ACHN (cell line): Measurements from ENCODE around the gene PRKCH.

ENCODE experiments used
- DNase-seq: peaks from one replicate; pipeline ENCODE4 v3.0.0-alpha.2; 2015
- in situ Hi-C: cut with HindIII; loops from 2 replicates; pipeline ENCODE4 v1.10.0; 2017; ENCODE audit warnings: low sequenced_read_pairs, low pct_ligation_motif_present, low pct_unique_long_range_greater_than_20kb

The PRKCH gene

DNA sequence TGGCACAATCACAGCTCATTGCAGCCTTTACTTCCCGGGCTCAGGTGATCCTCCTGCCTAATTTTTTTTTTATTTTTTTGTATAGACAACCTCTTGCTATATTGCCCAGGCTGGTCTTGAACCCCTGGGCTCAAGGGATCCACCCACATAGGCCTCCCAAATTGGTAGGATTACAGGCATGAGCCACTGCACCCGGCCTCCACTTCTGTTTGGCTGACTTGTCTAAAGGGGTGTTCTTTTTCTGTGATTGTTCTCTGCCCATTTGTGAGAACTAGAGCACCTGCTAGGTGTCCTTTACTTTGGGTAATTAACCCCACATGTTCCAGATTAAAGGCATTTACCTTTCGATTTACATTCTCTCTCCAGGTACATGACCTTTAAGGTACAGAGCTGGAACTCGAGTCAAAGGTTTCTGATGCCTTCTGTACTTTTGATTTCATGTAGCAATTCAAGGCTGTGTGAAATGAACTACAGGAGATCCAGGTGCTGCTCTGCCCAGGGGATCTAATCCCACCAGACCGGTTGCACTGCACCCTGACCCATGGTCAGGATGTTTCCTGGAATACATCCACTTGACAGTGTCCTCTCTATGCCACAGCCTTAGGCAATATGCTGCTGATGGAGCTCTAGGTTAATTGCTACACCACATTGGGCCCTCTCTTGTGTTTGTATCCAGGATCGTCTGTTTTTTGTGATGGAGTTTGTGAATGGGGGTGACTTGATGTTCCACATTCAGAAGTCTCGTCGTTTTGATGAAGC, 163.6 kb downstream of the PRKCH start:
- in situ Hi-C loops = no loop called here
- no peak for DNase-seq

DNA sequence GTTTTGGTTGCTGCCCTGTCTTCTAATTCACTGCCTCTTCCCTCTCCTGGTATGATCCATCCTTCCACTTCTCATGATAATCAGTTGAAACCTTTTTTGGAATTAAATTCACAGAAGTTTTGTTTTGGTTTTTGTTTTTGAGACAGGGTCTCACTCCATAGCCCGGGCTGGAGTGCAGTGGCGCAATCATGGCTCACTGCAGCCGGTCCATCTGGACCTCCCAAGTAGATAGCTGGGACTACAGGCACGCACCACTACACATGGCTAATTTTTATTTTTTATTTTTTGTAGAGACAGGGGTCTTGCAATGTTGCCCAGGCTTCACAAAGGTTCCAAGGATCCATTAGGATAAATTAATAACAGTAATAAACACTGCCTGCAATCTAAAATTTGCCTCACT, 164.3 kb downstream of the PRKCH start:
- in situ Hi-C loops = no loop called here
- DNase-seq = no peak

DNA sequence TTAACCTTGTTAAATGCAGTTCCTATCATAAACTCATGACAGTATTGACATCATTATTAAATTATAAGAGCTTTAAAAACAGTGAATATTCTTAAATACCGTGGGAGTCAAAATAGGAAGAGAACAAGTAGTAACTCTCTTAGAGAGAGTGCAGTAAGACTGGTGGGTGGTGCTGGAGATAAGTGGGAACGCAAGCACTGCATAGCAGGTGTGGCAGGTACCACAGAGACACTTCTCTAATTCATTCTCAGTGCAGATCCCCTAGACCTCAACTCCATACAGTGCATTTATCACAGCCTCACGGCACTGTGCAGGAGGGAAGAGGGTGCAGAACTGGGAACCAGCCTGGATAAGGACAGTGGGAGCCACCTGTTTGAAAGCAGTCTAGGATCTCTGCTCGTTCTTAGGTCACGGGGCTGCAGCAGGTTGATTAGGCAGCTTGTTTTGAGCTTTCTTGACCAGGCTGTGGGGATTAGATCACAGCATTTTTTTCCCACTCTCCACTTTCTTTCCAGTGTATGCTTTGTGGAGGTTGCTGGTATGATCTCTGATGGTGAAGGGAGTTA, 165.6 kb downstream of the PRKCH start:
- DNase-seq = no peak
- in situ Hi-C loops = no loop called here

DNA sequence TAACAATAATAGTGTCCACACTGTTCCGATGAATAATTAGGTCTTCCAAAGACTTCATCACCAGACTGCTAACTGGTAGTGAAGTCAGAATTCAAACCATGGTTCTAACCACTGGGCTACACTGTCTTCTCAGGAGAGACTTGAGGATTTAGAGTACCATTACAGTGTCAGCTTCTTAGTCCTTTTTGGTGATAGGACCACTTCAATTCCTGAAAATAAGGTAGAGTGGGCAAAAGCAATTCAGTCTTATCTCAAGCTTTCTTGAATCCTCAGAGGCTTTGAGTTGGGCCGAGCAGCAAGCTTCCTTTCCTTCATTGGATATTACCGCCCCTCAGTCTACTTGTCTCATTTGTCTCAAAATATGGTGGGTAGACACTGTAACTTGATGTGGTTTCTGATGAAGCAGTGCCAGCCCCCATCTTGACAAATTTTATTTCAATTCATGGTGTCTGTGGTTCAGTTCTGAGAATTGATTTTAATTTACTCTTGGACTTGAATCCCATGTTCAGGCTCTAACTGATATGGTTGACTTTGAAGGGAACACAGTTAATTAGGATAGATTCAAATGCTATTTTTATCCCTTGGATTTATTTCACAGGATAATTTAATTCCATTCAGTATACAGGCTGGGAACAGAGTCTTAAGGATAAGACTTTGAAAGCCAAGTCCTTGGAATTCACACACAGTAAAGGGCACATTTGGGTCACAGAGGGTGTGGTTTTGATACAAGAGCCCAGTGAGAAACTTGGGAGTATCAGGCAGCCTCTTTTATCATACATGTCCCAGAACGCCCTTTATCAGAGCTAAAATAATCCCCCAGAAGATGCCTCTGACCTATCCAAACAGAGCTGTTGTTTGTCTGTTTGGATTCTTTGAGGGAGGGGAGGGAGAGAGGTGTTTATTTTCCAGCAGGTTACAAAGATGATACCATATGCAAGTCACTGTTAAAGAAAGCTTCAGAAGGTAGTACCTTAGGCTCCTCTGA, 167.3 kb downstream of the PRKCH start:
- DNase-seq = no peak
- in situ Hi-C loops = no loop called here

DNA sequence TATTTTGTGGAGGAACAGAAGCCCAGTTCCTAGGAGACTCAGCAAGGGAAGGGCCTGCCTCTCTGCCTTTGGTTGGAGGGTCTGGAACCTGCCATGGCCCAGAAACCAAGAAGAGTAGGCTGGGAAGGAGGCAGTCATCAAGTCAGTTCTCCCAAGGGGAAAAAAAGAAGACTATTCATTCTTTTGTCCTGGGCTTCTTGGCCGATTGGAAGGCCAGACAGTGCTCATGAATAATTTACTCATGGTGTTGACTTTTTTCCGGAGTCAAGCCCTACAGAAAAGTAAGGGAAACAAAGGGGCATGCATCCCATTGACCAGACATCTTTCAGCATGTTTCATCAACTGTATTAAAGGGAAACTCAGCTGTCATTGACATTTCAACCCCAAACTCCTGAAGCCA, 168.1 kb downstream of the PRKCH start:
- in situ Hi-C loops = no loop called here
- DNase-seq = no peak

DNA sequence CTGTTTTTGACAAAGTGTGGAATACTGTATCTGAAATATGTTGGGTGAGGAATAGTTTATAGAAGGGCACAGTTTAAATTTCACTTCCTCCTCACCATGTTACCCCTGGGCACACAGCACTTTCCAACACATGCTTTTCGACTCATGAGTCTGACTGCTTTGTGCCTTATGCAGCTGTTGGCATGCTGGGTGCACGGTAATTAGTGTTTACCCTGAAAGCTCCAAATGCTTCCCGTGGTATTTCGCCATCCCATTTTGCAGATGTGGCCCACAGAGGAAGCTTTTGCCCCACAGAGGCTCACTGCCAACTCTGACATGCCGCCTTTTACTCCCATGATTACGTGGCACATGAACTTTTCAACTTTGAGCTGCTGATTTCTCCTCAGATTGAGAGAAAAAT, 168.6 kb downstream of the PRKCH start:
- in situ Hi-C loops = no loop called here

DNA sequence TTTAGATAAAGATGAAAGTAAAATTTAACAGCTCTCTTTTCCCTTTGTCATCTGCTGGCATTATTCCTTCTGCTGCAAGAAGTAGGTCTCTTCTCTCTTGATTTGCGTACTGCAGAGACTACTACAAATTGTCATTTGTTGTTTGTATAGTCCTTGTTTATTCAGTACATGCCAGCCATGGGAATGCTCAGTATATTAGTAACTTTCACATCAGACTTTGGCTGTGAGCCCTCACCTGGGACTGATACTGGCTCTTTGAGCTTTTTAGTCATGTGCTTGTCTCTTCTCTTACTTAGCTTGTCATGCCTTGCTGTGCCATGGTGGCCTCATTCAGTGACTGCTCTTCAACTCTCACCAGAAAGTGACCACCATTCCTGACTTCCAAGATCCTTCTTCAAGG, 169.8 kb downstream of the PRKCH start:
- in situ Hi-C loops = no loop called here
- DNase-seq = no peak

More for the DNA sequence above, 168.6 kb downstream of the PRKCH start:
- no peak for DNase-seq

DNA sequence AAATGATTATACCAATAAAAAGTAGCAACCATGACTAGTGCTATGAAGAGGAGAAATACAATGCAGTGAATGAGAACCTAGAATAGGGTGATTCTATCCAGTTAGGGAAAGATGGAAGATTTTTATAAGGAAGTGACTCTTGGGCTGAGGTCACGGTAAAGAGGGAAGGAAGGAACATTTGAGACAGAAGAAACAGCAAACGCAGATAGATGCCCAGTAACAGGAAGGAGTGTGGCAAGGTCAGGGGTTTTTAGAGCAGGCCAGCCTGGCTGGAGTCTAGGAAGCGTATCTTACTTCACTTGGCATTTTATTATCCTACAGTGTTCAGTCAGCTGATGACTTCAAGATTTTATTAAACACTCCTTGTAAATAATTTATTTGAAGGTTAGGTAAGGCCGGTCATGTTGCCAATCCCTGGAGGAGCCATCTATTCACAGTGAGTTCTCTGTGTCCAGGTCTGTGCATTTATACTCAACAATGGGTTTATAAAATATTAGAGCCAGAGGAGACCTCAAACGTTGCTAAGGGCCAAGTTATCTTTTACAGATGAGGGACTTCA, 170.6 kb downstream of the PRKCH start:
- DNase-seq = no peak
- in situ Hi-C loops = no loop called here

DNA sequence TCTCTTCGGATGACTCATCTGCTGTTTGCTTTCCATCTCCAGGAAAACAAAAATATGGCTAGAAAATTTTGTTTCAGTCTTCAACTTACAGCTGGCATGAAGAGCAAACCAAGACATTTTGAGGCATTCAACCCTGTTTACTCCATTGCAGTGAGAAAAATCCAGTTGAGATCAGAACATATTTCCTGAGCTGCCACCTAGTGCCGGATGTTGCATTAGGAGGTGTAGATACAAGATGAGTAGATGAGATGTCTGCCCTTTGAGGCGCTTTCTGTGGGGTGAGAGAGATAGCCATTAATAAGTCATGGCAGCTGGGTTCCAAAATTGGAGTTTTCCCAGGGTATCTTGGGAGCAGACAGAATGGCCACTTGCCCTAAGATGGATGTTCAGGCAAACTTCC, 171.1 kb downstream of the PRKCH start:
- no peak for DNase-seq
- in situ Hi-C loops = no loop called here

DNA sequence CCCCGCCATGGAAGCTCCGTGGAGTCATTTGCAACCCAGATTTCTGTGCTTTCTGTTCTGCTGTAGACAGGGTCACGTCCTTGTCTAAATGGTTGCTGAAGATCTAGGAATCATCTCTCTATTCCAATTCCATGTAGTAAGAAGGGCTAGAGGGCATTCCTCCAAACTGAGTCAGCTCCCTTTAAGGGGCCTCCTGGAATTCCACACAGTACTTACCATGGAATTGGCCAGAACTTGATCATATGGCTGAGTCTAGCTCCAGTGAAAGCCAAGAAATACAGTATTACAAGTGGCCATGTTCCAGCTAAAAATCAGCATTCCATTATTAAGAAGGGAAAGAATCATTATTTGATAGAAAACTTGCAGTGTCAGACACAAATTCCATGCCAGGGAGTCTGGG, 171.9 kb downstream of the PRKCH start:
- in situ Hi-C loops = no loop called here
- peak; percentile 85 for DNase-seq

DNA sequence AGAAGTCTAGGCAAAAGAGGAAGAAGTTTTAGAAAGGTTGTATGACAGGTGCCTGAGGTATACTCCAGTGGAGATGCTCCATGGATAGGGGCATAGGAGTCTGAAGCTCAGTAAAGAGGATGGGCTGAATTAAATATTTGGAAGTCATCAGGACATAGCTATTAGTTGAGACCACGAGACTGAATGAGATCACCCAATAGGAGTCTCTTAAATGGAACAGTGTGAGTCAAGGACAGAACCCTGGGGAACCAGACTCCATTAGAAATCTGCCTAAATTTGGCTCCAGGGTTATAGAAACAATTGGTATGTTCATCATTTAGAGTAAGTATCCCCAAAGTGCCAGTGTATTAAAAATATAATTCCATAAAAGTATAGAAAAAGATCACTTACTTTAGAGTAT, 172.6 kb downstream of the PRKCH start:
- DNase-seq = no peak
- in situ Hi-C loops = no loop called here

DNA sequence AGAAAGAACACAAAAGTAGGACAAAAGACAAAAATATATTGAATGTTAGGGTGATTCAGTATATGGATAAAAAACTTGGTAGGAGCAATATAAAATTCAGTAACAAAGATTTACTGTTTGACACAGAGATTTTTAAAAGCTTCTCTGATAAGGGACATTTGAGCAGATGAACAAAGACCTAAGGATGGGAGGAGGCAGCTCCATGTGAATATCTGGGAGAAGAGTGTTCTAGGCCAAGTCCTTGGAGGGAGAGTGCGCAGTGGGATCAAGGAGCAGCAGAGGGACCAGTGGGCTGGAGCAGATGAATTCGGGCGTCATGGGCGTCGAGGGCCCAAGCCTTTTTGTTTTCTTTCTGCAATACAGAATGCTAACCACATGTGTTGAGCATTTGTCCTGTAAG, 174.4 kb downstream of the PRKCH start:
- in situ Hi-C loops = no loop called here

DNA sequence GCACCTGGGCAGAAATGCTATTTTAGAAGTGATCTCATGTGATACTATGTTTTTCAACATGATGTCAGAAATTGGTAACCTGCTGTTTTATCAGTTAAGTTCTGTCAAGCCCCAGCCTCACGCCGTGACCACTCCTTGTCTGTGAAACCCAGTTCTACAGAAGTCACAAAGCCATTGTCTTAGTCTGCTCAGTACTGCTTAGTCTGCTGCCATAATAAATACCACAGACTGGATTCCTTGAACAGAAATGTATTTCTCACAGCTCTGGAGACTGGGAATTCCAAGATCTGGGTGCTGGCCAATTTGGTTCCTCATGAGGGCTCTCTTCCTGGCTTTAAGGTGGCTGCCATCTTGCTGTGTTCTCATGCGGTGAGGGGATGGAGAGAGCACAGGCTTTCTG, 176.9 kb downstream of the PRKCH start:
- no peak for DNase-seq
- in situ Hi-C loops = no loop called here

More for the DNA sequence above, 174.4 kb downstream of the PRKCH start:
- no peak for DNase-seq

DNA sequence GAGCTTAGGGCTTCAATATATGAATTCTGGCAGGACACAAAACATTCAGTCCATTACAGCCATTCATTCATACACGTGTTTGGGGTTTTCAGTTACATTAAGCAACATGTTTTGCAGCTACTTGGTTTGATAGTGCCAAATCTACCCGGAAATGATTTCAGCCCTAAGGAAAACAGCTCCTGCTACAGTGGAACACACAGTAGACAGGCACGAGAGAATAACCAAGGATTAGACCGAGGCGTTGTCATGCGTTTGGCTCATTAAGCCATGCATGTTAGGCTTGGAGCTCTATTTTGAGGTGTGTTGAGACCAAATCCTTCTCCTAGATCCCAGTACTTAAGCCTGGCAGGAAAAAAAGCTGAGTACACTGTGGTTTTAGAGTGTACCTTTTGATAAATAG, 177.4 kb downstream of the PRKCH start:
- DNase-seq = no peak
- in situ Hi-C loops = no loop called here

DNA sequence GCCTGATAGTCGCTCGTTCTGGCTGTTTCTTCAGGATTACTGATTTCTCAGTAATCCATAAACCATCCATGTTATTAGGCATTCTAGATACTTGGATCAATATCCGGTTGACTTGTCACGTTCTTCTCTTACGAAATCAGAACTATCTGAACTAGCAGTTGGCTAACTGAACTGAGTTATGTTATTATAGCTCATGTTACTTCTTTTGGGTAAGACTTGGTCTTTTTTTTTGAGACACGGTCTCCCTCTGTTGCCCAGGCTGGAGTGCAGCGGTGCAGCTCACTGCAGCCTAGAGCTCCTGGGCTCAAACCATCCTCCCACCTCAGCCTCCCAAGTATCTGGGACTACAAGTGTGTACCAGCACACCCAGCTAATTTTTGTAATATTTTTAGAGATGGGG, 178.6 kb downstream of the PRKCH start:
- no peak for DNase-seq
- in situ Hi-C loops = no loop called here

DNA sequence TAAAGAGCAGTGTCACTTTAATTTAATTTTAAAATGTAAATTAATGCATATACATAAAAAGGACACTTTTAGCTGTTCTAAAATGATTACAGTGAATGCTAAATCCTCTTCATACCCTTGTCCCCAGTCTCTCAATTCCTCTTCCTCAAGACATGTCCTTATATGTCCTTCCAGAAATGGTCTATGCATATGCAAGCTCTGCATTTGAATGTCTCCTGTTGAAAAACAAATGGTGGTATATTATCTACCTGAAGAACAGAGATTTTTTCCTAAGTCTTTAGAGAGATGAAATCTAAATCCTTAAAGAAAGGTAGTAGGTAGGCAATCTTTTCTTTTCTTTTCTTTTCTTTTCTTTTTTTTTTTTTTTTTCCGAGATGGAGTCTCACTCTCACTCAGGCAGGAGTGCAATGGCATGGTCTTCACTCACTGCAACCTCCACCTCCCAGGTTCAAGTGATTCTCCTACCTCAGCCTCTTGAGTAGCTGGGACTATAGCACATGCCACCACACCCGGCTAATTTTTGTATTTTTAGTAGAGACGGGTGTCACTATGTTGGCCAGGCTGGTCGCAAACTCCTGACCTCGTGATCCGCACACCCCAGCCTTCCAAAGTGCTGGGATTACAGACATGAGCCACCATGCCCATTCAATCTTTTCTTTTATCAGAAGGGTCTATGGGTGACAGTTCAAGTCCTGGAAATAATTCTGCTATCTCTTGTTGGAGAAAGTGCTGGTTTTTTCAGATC, 180.5 kb downstream of the PRKCH start:
- in situ Hi-C loops = no loop called here
- no peak for DNase-seq

DNA sequence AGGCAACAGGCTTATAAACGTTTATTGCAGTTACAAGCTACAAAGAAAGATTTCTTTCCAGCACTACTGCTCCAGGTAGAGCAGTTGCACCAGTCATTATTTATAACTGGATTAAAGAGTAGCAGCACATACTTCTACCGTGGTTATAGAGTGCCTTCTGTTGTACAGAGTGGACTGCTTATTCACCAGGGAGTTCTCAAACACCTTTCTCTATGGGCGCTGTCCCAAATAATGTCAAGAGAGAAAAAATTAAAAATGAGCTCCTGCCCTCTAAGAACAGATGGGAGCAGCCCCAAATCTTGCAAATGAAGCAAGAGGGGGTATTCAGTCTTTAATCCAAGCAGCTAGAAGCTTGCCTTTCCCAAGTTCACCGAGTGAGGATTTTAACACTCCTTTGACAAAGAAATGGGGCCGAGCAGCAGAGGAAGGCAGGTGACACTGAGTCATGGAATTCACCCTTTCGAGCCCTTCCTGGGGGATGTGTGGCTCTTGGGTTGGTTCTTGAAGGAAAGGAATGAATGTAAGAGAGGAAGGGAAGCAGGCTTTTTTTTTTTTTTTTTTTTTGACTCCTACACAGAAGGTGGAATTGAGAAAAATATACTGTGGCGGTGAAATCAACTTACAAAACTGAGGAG, 181.2 kb downstream of the PRKCH start:
- in situ Hi-C loops = no loop called here

DNA sequence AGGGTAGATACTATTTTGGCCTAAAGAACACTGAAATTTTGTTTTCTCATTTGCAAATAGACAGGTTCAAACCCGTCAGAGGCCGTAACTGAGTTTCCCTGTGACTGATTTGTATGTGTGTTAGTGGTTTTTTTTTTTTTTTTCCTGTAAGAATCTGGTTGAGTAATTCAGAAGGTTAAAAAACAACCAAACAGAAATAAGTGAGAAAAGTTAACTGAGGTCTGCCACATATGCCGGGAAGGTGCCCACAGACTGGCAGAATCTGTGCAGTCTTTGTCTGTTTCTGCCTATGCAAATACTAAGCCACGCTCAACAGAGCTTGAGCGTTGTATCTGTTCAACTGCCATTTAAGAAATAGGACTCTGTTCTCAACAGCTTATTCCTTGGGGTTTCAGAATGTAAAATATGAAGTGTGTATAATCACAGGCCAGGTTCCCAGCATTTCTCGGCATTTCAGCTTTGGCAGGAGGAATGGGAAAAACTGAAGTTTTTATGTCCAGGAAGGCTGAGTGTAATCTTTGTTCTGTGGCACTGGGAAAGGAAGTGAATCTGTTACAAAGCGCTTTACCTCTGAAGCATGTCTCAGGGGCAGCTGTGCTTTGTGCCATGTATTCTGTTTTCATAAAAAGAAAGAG, 181.9 kb downstream of the PRKCH start:
- peak; percentile 74 for DNase-seq

More for the DNA sequence above, 181.2 kb downstream of the PRKCH start:
- peak; percentile 79 for DNase-seq

More for the DNA sequence above, 181.9 kb downstream of the PRKCH start:
- in situ Hi-C loops = no loop called here
